Activated CD8-positive, alpha-beta memory T cell treated with anti-CD3 and anti-CD28 coated beads for 48 hours (primary cell): Measurements from ENCODE around the gene MMP14.
"Not testable (repeated sequence)": the region's sequence is repeated elsewhere in the genome, so short reads cannot be mapped to it uniquely, and the experiment has no call there.

Experiments used
- DNase-seq, 3 experiments: peaks; one replicate each; pipeline ENCODE4 v3.0.0-alpha.2; 2020; ENCODE audit warnings: low read depth in 2 of 3, low spot score in 2 of 3

The MMP14 gene

GRCh38 chr14:22836301-22837113 is at the start of gene MMP14:
Gene MMP14 (plus strand): TSS chr14:22836585. CDS start chr14:22836818, 233 bp downstream.
- no peak for DNase-seq

GRCh38 chr14:22786685-22787084 is 49.7 kb upstream of the MMP14 start:
- no peak for DNase-seq

DNA sequence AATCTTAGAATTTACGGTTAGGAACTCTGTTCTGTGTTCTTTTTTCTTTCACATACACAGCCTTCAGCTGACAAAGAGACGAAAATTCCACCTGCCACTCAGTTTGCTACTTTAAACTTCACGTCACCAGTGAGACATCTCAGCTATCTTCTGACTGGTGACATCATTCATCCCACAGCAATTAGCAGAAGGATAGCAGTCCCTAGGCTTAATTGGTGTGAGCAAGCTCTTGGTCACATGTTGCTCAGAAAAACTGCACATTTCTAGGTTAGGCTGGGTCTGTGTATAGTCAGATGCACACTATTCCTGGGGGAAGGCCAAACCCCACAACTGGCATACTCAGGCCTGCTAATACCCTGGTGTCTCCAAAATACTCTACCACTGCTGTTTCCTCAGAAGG is 45.1 kb upstream of the MMP14 start:
- no peak for DNase-seq

DNA sequence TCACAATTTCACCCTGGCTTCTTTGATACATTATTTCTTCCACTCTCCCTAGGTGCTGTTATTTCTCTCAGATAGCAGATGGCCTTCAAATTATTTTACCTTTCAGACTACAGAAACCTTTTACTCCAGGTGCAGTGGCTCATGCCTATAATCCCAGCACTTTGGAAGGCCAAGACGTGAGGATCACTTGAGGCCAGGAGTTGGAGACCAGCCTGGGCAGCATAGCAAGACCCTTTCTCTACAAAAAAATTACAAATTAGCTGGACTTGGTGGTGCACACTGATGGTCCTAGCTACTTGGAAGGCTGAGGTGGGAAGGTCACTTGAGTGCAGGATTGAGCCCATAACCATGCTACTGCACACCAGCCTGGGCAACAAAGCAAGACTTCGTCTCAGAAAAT is 44.2 kb upstream of the MMP14 start:
- no peak for DNase-seq

- not testable (repeated sequence) for DNase-seq
Observed at GRCh38 chr14:22793550-22793949, 42.8 kb upstream of the MMP14 start.

DNA sequence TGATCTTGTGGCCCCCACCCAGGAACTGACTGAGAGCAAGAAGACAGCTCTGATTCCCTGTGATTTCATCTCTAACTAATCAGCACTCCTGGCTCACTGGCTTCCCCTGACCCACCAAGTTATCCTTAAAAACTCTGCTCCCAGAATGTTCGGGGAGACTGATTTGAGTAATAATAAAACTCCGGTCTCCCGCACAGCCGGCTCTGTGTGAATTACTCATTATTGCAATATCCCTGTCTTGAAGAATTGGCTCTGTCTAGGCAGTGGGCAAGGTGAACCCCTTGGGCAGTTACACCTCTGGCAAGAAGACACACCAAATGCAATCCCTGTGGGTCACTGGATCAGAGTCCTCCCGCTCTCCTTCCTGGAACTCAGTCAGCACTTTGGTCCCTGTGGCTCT is 42.4 kb upstream of the MMP14 start:
- no peak for DNase-seq

- no peak for DNase-seq
Observed at GRCh38 chr14:22794551-22794951, 41.8 kb upstream of the MMP14 start.

DNA sequence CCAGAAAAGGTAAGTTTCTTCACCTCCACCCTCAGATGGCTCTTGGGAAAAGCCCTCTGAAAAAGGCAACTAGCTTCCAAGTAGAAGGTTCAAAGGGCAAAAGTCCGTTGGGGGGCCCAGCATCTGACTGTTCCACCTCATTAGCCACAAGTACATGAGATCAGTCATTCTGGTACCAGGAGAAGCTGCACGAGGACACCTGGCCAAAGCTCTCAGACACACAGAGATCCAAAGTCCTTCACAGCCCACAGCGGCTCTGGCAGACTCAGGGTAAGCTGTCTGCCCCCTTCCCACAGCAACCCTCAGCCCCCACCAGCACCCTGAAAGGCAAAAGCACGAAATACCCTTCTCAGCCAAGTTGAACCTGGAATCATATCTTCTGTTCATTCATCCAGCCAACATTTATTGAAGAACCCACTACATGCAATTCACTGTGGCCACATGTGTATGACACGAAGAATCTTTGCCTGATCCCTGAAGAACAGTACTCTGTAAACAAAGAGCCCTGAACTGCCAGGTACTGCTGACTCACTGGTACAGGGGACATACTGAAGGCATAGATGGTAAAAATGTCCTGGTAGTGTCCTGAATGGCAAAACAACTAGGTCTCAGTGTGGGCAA is 40.2 kb upstream of the MMP14 start:
- DNase-seq = no peak

DNA sequence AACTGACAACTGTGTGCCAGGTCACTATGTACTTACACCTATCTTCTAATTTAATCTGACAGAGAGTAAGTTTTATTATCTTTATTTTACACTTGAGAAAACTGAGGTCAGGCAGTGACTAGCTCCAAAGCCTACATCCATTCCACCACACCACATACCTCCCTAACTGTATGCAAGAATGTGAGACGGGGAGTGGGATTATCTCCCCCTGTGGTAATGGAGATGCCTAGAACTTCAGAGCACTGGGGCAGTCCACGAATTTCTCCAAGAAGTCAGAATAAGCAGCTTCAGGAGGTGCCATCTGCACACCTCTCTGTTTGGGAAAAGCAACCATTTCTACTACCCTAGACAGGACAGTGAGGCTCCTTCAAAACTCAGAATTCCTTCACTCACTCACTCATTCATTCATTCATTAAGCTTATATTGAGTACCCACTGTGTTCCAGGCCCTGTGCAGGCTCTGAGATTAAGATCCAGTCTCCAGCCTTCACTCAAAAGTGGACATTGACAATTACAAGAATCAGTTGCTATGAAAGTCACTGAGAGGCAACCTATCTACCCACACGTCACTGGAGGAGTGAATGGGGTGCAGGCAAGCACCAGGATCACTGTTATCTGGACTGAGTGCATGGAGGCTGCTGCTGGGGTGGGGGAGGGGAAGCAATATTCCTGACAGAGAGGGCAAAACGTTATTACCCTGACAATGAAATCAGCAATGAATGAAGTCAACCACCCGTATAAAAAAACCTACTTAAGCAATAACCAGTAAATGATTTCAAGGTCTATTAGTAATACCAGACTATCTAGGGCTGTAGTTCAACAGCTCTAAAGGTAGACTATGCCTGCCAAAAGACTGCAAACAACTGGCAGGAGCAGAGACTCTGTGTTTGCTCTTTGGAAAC is 39.1 kb upstream of the MMP14 start:
- DNase-seq = no peak

- DNase-seq = no peak
Observed at GRCh38 chr14:22798528-22798927, 37.9 kb upstream of the MMP14 start.

GRCh38 chr14:22800346-22800745 is 36.0 kb upstream of the MMP14 start:
- no peak for DNase-seq

DNA sequence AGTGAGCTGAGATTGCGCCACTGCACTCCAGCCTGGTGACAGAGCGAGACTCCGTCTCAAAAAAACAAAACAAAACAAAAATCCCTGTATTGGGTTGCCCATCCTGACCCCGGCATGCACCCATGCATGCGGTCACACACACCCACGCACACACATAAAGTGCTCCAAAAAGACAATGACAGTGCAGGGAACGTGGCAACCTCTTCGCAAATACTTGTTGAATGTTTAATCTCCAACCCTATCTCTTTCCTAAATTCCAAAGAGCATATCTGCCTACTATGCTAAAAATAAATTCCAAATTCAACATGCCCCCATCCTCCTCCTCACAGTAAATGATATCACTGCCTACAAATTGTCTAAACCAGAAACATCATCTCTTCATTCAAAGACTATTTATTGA is 34.7 kb upstream of the MMP14 start:
- DNase-seq = no peak

DNA sequence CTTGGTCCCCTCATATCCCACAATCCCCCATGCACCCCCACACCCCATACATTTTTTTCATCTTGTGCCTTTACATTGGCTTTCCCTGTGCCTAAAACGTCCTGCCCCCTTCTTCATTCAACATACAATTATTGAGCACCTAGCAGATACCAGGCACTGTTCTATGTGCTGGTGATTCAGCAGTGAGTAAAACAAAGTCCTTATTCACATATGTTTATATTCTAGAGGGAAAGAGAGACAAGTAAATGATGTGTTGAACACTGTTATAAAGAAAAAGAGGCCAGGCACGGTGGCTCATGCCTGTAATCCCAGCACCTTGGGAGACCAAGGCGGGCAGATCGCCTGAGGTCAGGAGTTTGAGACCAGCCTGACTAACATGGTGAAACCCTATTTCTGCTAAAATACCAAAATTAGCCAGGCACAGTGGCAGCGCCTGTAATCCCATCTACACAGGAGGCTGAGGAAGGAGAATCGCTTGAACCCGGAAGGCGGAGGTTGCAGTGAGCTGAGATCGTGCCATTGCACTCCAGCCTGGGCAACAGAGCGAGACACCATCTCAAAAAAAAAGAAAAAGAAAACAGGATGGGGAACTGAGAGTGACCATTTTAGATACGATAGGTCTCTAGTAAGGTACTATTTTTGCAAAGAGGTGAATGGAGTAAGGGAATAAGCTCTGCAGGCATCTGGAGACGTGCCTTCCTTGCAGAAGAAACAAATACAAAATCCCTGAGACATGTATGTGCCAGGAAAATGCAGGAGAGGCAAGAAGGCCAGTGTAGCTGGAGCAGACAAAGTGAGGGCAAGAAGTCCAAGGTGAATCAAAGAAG is 33.3 kb upstream of the MMP14 start:
- no peak for DNase-seq

GRCh38 chr14:22803687-22803974 is 32.8 kb upstream of the MMP14 start:
- no peak for DNase-seq

DNA sequence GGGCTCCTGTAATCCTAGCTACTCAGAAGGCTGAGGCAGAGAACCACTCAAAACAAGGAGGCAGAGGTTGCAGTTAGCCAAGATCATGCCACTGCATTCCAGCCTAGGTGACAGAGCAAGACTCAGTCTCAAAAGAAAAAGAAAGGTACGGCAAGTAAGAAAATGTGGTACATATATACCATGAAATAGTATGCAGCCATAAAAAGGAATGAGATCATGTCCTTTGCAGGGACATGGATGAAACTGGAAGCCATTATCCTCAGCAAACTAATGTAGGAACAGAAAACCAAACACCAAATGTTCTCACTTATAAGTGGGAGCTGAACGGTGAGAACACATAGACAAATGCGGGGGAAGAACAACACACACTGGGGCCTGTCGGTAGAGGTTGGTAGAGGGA is 31.1 kb upstream of the MMP14 start:
- not testable (repeated sequence) for DNase-seq

GRCh38 chr14:22807432-22808087 is 28.8 kb upstream of the MMP14 start:
- DNase-seq = no peak

- DNase-seq = no peak
Observed at GRCh38 chr14:22808388-22809209, 27.8 kb upstream of the MMP14 start.

GRCh38 chr14:22811722-22812121 is 24.7 kb upstream of the MMP14 start:
- DNase-seq = no peak

- no peak for DNase-seq
Observed at GRCh38 chr14:22812744-22813143, 23.6 kb upstream of the MMP14 start.

GRCh38 chr14:22813145-22813544 is 23.2 kb upstream of the MMP14 start:
- no peak for DNase-seq
